Liver (tissue), 9 donors: ENCODE results near the gene RGS7. TPM values are rescaled to one million over a fixed set of nuclear protein-coding genes. Genes with fewer than 3 reads are reported as not detected.

ENCODE experiments used
- DNase-seq: peaks from one replicate; pipeline ENCODE4 v3.0.0-alpha.2; 2017; ENCODE audit warnings: low spot score
- H3K27ac ChIP-seq, 2 donors: one replicate each; pipeline ENCODE4 v1.7.0; 2013; ENCODE audit warnings: inconsistent platforms in 2 of 2, low read length in 2 of 2, control low read depth in 1 of 2, low read depth in 1 of 2, mild to moderate bottlenecking in 1 of 2
- H3K27me3 ChIP-seq, 4 donors: one replicate each; pipeline versions ENCODE4 v1.6.1 to v1.7.0; 2013; ENCODE audit warnings: low read length in 3 of 4, inconsistent platforms in 1 of 4, mild to moderate bottlenecking in 1 of 4, moderate library complexity in 1 of 4; ENCODE audit not compliant: control insufficient read depth in 4 of 4, insufficient read depth in 4 of 4
- H3K36me3 ChIP-seq, 4 donors: one replicate each; pipeline versions ENCODE4 v1.6.1 to v1.7.0; 2013; ENCODE audit warnings: low read length in 3 of 4, mild to moderate bottlenecking in 3 of 4, low read depth in 1 of 4, moderate library complexity in 1 of 4; ENCODE audit not compliant: control insufficient read depth in 4 of 4, insufficient read depth in 3 of 4
- H3K4me1 ChIP-seq, 4 donors: one replicate each; pipeline versions ENCODE4 v1.6.1 to v1.7.0; 2013; ENCODE audit warnings: low read length in 3 of 4, mild to moderate bottlenecking in 3 of 4, moderate library complexity in 1 of 4; ENCODE audit not compliant: control insufficient read depth in 4 of 4, insufficient read depth in 4 of 4
- H3K4me3 ChIP-seq, 3 donors: one replicate each; pipeline versions ENCODE4 v1.6.1 to v1.7.0; 2013; ENCODE audit warnings: low read length in 3 of 3, control low read depth in 1 of 3, low read depth in 1 of 3, mild to moderate bottlenecking in 1 of 3
- H3K9ac ChIP-seq, 2 donors: one replicate each; pipeline ENCODE4 v1.7.0; 2013; ENCODE audit warnings: low read length in 2 of 2, mild to moderate bottlenecking in 2 of 2, moderate library complexity in 2 of 2, control low read depth in 1 of 2, low read depth in 1 of 2
- H3K9me3 ChIP-seq, 4 donors: one replicate each; pipeline versions ENCODE4 v1.6.1 to v1.7.0; 2013; ENCODE audit warnings: low read length in 3 of 4; ENCODE audit not compliant: control insufficient read depth in 4 of 4
- FOXA2 ChIP-seq: IDR thresholded peaks from 2 replicates; pipeline ENCODE4 v1.6.1; 2016; ENCODE audit warnings: antibody characterized with exemption
- GABPA ChIP-seq, 2 donors: IDR thresholded peaks in 1 of 2; conservative IDR thresholded peaks in 1 of 2; 2 replicates each; pipeline ENCODE4 v1.6.1; 2016; ENCODE audit warnings: antibody characterized with exemption in 2 of 2, mild to moderate bottlenecking in 1 of 2, moderate library complexity in 1 of 2
- HNF4G ChIP-seq: IDR thresholded peaks from 2 replicates; pipeline ENCODE4 v1.6.1; 2016; ENCODE audit warnings: antibody characterized with exemption
- MAX ChIP-seq: IDR thresholded peaks from 2 replicates; pipeline ENCODE4 v1.6.1; 2016; ENCODE audit warnings: antibody characterized with exemption
- RAD21 ChIP-seq, 2 donors: IDR thresholded peaks; 2 replicates each; pipeline ENCODE4 v1.6.1; 2016; ENCODE audit warnings: antibody characterized with exemption in 2 of 2, mild to moderate bottlenecking in 2 of 2
- TAF1 ChIP-seq: conservative IDR thresholded peaks from 2 replicates; pipeline ENCODE4 v1.6.1; 2016; ENCODE audit warnings: antibody characterized with exemption, mild to moderate bottlenecking
- WGBS: extraction: QIAGEN DNeasy Blood & Tissue Kit; methylation state at CpG from one replicate; pipeline ENCODE4 v1.1.7; 2013; 5-methylcytosine and 5-hydroxymethylcytosine counted together
- polyA plus RNA-seq, 2 donors: library from polyadenylated mRNA; stranded (reverse) in 1 of 2; unstranded in 1 of 2; fragments of 200-250 nt in 1 of 2; fragments of >200 nt in 1 of 2; fragmentation: Nextera tagmentation in 1 of 2; extraction: Ambion mirVana in 1 of 2; gene quantifications; one replicate each; pipeline versions ENCODE4 v1.2.1 to v1.2.3, GENCODE V29; 2013 to 2015
- total RNA-seq, 2 donors: library from RNA; depleted of rRNA; stranded (reverse); fragments of >200 nt; gene quantifications; one replicate each; pipeline ENCODE4 v1.2.3, GENCODE V29; 2014
- TF ChIP-seq, protein P1 (sequence below): fragments of 150-350 bp; IDR thresholded peaks from 2 replicates; pipeline ENCODE4 v1.5.1; 2017; ENCODE audit warnings: improper control_type of control experiment, low read depth, low read length; ENCODE audit not compliant: missing input control
- TF ChIP-seq, protein P2 (sequence below): IDR thresholded peaks from 2 replicates; pipeline ENCODE4 v1.6.1; 2016; ENCODE audit warnings: antibody characterized with exemption
- donor health status: healthy.
- donor health status: healthy.
- donor health status: healthy.
- donor health status: healthy.
- donor health status: healthy.

The RGS7 gene
- total and polyA plus RNA-seq, 4 donors = 0.05 to 0.18 TPM; not detected in 2

DNA sequence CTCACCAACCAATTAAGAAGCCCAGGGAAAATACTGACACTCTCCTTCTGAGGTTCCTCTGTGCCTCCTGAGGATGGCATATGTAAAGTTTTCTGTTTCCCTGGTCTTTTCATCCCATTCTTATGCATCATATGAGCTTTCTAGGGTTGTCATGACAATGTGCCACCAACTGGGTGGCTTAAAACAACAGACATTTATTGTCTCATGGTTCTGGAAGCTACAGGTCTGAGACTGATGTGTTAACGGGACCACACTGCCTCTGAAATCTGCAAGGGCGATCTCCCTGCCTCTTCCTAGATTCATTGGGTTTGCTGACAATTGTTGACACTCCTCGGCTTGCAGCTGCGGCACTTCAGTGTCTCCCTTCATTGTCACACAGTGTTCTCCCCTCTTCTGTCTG lies 308.4 kb downstream of the RGS7 start:
- no peaks in the 10 kb centered on the region for H3K9me3 ChIP-seq
- no peaks in the 10 kb centered on the region for H3K27me3 ChIP-seq
- 49% methylated on average over 4 of the region's 4 CpGs for WGBS
- no peak overlapping the region for H3K9ac ChIP-seq
- no peak for DNase-seq
- no peak overlapping the region for H3K4me3 ChIP-seq
- TF ChIP-seq, protein P1, sequence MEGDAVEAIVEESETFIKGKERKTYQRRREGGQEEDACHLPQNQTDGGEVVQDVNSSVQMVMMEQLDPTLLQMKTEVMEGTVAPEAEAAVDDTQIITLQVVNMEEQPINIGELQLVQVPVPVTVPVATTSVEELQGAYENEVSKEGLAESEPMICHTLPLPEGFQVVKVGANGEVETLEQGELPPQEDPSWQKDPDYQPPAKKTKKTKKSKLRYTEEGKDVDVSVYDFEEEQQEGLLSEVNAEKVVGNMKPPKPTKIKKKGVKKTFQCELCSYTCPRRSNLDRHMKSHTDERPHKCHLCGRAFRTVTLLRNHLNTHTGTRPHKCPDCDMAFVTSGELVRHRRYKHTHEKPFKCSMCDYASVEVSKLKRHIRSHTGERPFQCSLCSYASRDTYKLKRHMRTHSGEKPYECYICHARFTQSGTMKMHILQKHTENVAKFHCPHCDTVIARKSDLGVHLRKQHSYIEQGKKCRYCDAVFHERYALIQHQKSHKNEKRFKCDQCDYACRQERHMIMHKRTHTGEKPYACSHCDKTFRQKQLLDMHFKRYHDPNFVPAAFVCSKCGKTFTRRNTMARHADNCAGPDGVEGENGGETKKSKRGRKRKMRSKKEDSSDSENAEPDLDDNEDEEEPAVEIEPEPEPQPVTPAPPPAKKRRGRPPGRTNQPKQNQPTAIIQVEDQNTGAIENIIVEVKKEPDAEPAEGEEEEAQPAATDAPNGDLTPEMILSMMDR = no peak
- TF ChIP-seq TAF1 = no peak
- TF ChIP-seq RAD21 (IDR thresholded peaks at IDR 0.05) = no peak
- TF ChIP-seq, protein P2, sequence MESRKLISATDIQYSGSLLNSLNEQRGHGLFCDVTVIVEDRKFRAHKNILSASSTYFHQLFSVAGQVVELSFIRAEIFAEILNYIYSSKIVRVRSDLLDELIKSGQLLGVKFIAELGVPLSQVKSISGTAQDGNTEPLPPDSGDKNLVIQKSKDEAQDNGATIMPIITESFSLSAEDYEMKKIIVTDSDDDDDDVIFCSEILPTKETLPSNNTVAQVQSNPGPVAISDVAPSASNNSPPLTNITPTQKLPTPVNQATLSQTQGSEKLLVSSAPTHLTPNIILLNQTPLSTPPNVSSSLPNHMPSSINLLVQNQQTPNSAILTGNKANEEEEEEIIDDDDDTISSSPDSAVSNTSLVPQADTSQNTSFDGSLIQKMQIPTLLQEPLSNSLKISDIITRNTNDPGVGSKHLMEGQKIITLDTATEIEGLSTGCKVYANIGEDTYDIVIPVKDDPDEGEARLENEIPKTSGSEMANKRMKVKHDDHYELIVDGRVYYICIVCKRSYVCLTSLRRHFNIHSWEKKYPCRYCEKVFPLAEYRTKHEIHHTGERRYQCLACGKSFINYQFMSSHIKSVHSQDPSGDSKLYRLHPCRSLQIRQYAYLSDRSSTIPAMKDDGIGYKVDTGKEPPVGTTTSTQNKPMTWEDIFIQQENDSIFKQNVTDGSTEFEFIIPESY = no peak
- H3K27ac ChIP-seq = no peak overlapping the region
- no peaks in the 10 kb centered on the region for H3K4me1 ChIP-seq
- no peaks in the 10 kb centered on the region for H3K36me3 ChIP-seq

DNA sequence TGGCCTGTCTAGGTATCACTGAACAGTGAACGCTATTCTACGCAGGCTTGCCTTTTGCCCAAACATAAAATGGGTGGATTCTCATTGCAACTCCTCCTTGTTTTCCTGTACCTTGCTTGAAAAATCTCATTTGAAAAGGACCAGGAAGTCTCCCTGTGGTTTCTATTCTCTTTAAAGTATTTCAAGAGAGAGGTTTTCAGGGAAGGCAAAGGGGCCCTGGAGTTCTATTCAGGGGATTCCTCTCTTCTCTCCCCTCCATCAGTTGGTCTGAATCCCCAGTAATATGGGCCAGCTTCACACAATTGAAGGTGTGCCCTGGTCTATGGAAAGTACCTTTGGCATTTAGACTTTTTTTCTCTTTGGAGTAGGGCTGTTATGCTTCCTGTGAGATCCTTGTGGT lies 311.3 kb downstream of the RGS7 start:
- H3K36me3 ChIP-seq = no peaks in the 10 kb centered on the region
- WGBS = 85% methylated on average over 2 of the region's 2 CpGs
- TF ChIP-seq HNF4G = no peak
- no peak for TF ChIP-seq FOXA2
- TF ChIP-seq, protein P1 = no peak
- TF ChIP-seq MAX = no peak

GRCh38 chr1:241034203-241034936 lies 322.6 kb downstream of the RGS7 start:
- TF ChIP-seq TAF1 = no peak
- TF ChIP-seq GABPA (IDR thresholded peaks at IDR 0.05 in 1 of 2, conservative IDR thresholded peaks at IDR 0.05 in 1 of 2) = no peak
- no peaks in the 10 kb centered on the region for H3K27me3 ChIP-seq
- H3K36me3 ChIP-seq = no peaks in the 10 kb centered on the region
- H3K27ac ChIP-seq = no peak overlapping the region
- peaks cover 0 to 3% (median 0%) of the 10 kb centered on the region in 4 donors for H3K9me3 ChIP-seq
- H3K4me3 ChIP-seq = no peak overlapping the region
- H3K9ac ChIP-seq = no peak overlapping the region
- 71% methylated on average over 9 of the region's 9 CpGs for WGBS
- no peaks in the 10 kb centered on the region for H3K4me1 ChIP-seq
- DNase-seq = no peak

More for the DNA sequence above, 311.3 kb downstream of the RGS7 start:
- Histone ChIP-seq H3K9ac (no peak overlapping the region), H3K27me3 (no peaks in the 10 kb centered on the region), H3K4me3 (no peak overlapping the region), H3K4me1 (no peaks in the 10 kb centered on the region), H3K9me3 (no peaks in the 10 kb centered on the region), H3K27ac (no peak overlapping the region)
- no peak for DNase-seq
